Smooth muscle cell (in vitro differentiated cells): Measurements from ENCODE around the gene PCGF1. TPM values are rescaled to one million over a fixed set of nuclear protein-coding genes. Genes with fewer than 3 reads are reported as not detected.

Experiments
- DNase-seq: peaks from one replicate; lab custom pipeline; 2025; ENCODE audit not compliant: unreplicated experiment; lab: John Stamatoyannopoulos, UW
- H2AFZ ChIP-seq: fragments of 200-600 bp; sonication (generic); 2 replicates; pipeline ENCODE4 v1.6.0; 2016; ENCODE audit warnings: antibody characterized with exemption, low read depth, mild to moderate bottlenecking
- H3F3A ChIP-seq: fragments of 200-600 bp; sonication (generic); 2 replicates; pipeline ENCODE4 v1.6.0; 2017; ENCODE audit warnings: antibody characterized with exemption, low read depth
- H3K27ac ChIP-seq: fragments of 200-600 bp; sonication (generic); 2 replicates; pipeline ENCODE4 v1.5.1; 2016; ENCODE audit warnings: low read depth, mild to moderate bottlenecking
- H3K27me3 ChIP-seq: fragments of 200-600 bp; sonication (generic); 2 replicates; pipeline ENCODE4 v1.6.1; 2016; ENCODE audit warnings: low read depth, mild to moderate bottlenecking
- H3K36me3 ChIP-seq: fragments of 200-600 bp; sonication (generic); 2 replicates; pipeline ENCODE4 v1.5.1; 2016; ENCODE audit warnings: low read depth
- H3K4me1 ChIP-seq: fragments of 200-600 bp; sonication (generic); 2 replicates; pipeline ENCODE4 v1.5.1; 2016; ENCODE audit warnings: low read depth
- H3K4me2 ChIP-seq: fragments of 200-600 bp; sonication (generic); 2 replicates; pipeline ENCODE4 v1.6.0; 2016; ENCODE audit warnings: mild to moderate bottlenecking
- H3K4me3 ChIP-seq: fragments of 200-600 bp; sonication (generic); 2 replicates; pipeline ENCODE4 v1.5.1; 2016; ENCODE audit warnings: mild to moderate bottlenecking
- H3K79me2 ChIP-seq: fragments of 200-600 bp; sonication (generic); 2 replicates; pipeline ENCODE4 v1.6.0; 2016; ENCODE audit warnings: low read depth, mild to moderate bottlenecking
- H3K9ac ChIP-seq: fragments of 200-600 bp; sonication (generic); 2 replicates; pipeline ENCODE4 v1.6.0; 2016; ENCODE audit warnings: low read depth
- H3K9me3 ChIP-seq: fragments of 200-600 bp; sonication (generic); replicated peaks from 2 replicates; pipeline ENCODE4 v1.5.1; 2016; ENCODE audit warnings: low read depth
- H4K20me1 ChIP-seq: fragments of 200-600 bp; sonication (generic); 2 replicates; pipeline ENCODE4 v1.6.0; 2016; ENCODE audit warnings: low read depth
- WGBS: methylation state at CpG from one replicate; pipeline ENCODE4 v1.1.7; 2016; ENCODE audit warnings: low lambda C conversion rate; 5-methylcytosine and 5-hydroxymethylcytosine counted together
- polyA plus RNA-seq: library from polyadenylated mRNA; unstranded; fragments of >200 nt; fragmentation: Nextera tagmentation; extraction: Ambion mirVana; gene quantifications from 2 replicates; pipeline ENCODE4 v1.2.1, GENCODE V29; 2016
- total RNA-seq: library from RNA; depleted of rRNA; stranded (reverse); fragments of >200 nt; gene quantifications from 2 replicates; pipeline ENCODE4 v1.2.3, GENCODE V29; 2014
- TF ChIP-seq, protein P1 (sequence below): fragments of 200-600 bp; sonication (generic); IDR thresholded peaks from 2 replicates; pipeline ENCODE4 v1.5.1; 2017; ENCODE audit warnings: borderline replicate concordance, mild to moderate bottlenecking, antibody characterized with exemption; ENCODE audit not compliant: insufficient read depth, poor library complexity, severe bottlenecking

The PCGF1 gene
- total and polyA plus RNA-seq, 2 experiments from 2014 or later = 19.1 to 29.3 TPM

GRCh38 chr2:74499267-74499939 is 8.1 kb downstream of the PCGF1 start, which contains the start of gene LBX2:
TSS of gene LBX2 (minus strand) at chr2:74499603. CDS start at chr2:74499537, 66 bp downstream.
- H3K4me1 ChIP-seq = peaks cover 27% of the 10 kb centered on the region
- peaks cover 49% of the 10 kb centered on the region for H3K27me3 ChIP-seq
- TF ChIP-seq, protein P1, sequence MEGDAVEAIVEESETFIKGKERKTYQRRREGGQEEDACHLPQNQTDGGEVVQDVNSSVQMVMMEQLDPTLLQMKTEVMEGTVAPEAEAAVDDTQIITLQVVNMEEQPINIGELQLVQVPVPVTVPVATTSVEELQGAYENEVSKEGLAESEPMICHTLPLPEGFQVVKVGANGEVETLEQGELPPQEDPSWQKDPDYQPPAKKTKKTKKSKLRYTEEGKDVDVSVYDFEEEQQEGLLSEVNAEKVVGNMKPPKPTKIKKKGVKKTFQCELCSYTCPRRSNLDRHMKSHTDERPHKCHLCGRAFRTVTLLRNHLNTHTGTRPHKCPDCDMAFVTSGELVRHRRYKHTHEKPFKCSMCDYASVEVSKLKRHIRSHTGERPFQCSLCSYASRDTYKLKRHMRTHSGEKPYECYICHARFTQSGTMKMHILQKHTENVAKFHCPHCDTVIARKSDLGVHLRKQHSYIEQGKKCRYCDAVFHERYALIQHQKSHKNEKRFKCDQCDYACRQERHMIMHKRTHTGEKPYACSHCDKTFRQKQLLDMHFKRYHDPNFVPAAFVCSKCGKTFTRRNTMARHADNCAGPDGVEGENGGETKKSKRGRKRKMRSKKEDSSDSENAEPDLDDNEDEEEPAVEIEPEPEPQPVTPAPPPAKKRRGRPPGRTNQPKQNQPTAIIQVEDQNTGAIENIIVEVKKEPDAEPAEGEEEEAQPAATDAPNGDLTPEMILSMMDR = no peak
- H3K9ac ChIP-seq = no peak within 1 kb of the TSS
- H3K9me3 ChIP-seq = no peaks in the 10 kb centered on the region
- WGBS = 2% methylated on average over 62 of the region's 65 CpGs
- H3K4me2 ChIP-seq = peak within 1 kb of the TSS; percentile 88
- no peaks in the 10 kb centered on the region for H3K36me3 ChIP-seq
- peaks cover 9% of the 10 kb centered on the region for H3F3A ChIP-seq
- no peak within 1 kb of the TSS for H3K27ac ChIP-seq
- H4K20me1 ChIP-seq = no peaks in the 10 kb centered on the region
- no peaks in the 10 kb centered on the region for H3K79me2 ChIP-seq
- H3K4me3 ChIP-seq = peak within 1 kb of the TSS; percentile 46
- no peak within 1 kb of the TSS for H2AFZ ChIP-seq
- DNase-seq = no peak

DNA sequence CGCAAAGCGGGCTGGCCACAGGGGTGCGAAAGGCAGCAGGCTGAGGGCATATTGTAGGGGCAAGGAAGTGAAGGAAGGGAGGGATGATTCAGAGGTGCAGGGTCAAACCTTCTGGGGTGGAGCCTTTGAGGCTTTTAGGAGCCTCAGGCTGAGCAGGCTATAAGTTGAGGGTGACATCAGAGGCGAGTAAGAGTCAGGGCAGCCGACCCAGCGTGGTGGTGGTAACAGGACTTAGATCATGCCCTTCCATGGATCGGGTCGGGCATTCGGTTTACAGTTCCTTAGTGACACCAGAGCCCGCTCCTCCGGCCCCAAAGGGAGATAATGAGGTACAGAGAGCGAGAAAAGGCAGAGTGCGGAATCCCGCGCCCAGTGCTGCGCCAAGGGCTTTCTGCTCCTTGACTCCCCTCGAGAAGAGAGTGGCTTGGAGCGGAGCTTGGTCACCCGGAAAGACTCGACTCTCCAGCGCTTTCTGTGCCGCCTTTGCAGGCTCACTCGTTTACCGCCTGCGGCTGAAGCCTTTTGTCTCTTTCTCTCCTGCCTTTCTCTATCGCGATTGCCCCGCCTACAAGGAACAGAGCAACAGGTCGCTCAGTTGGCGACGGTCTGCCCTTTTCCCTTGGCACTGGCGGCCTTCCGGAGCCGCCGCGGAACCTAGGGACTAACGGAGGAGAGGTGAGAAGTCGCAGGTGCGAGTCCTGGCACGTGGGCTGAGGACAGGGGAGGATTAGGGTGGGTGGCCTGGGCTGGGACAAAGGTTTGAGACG is 8.8 kb downstream of the PCGF1 start:
- Histone ChIP-seq H3K79me2 (no peaks in the 10 kb centered on the region), H3F3A (peaks cover 5% of the 10 kb centered on the region), H3K4me1 (peaks cover 27% of the 10 kb centered on the region), H3K9ac (no peak overlapping the region), H3K4me2 (peak overlapping the region; percentile 88), H4K20me1 (no peaks in the 10 kb centered on the region), H3K9me3 (no peaks in the 10 kb centered on the region), H3K27me3 (peaks cover 49% of the 10 kb centered on the region), H2AFZ (no peak overlapping the region), H3K36me3 (no peaks in the 10 kb centered on the region), H3K27ac (no peak overlapping the region), H3K4me3 (peak overlapping the region; percentile 46)
- TF ChIP-seq, protein P1 = no peak
- DNase-seq = no peak
- 2% methylated on average over 41 of the region's 41 CpGs for WGBS

DNA sequence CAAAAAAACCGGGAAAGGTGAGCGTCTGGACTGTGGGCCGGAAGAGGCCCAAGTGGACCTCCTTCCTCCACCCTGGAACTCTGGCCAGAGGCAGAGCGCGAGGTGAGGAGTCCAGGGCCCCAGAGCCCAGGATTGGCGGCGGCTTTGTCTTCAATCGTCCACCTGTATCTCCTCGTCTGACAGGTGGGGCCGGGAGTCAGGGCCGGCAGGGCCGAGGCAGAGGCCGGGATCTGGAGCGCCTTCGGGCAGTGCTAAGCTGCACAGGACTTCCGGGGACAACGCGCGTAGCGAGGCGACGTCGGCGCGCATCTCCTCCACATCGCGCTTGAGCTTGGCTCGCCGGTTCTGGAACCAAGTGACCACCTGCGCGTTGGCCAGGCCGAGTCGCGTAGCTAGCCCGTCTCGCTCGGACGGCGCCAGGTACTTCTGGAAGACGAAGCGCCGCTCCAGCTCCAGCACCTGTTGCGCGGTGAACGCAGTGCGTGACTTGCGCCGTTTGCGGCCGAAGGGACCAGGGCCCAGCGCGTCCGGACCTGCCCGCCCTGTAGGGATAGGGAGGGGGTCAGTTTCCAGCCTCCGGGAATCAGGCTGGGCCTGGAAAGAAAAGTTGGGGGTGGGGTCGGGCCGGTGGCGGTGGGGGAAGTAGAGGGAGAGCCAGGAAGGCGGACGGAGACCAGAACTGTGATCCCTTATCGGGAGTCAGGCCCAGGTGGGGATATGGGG is 9.6 kb downstream of the PCGF1 start:
- H3K27me3 ChIP-seq = peaks cover 49% of the 10 kb centered on the region
- DNase-seq = no peak
- no peak overlapping the region for H3K27ac ChIP-seq
- TF ChIP-seq, protein P1 = no peak
- no peak overlapping the region for H2AFZ ChIP-seq
- peak overlapping the region; percentile 46 for H3K4me3 ChIP-seq
- no peak overlapping the region for H3K9ac ChIP-seq
- H3K9me3 ChIP-seq = no peaks in the 10 kb centered on the region
- H3K4me2 ChIP-seq = peak overlapping the region; percentile 88
- H3K79me2 ChIP-seq = no peaks in the 10 kb centered on the region
- no peaks in the 10 kb centered on the region for H3K36me3 ChIP-seq
- 2% methylated on average over 61 of the region's 61 CpGs for WGBS
- peaks cover 5% of the 10 kb centered on the region for H3F3A ChIP-seq
- H3K4me1 ChIP-seq = peaks cover 27% of the 10 kb centered on the region
- no peaks in the 10 kb centered on the region for H4K20me1 ChIP-seq
